Nephron (organoid): ENCODE results near the gene KDM4B.
A peak's percentile ranks its signal among the peaks of the same experiment; 100 is the strongest.

Experiments
- H3K27ac Mint-ChIP-seq, 3 experiments: 2 replicates each; pipeline ENCODE4 v1.8.0; 2020; ENCODE audit warnings: mixed read lengths in 3 of 3, mild to moderate bottlenecking in 2 of 3, moderate library complexity in 1 of 3
- H3K27me3 Mint-ChIP-seq: 2 replicates; pipeline ENCODE4 v1.8.0; 2021; ENCODE audit warnings: low read depth, mild to moderate bottlenecking, moderate library complexity, mixed read lengths
- H3K36me3 Mint-ChIP-seq: 2 replicates; pipeline ENCODE4 v1.8.0; 2020; ENCODE audit warnings: low read depth, mixed read lengths
- H3K4me1 Mint-ChIP-seq: 2 replicates; pipeline ENCODE4 v1.8.0; 2020; ENCODE audit warnings: mixed read lengths
- H3K4me3 Mint-ChIP-seq, 3 experiments: 2 replicates each; pipeline ENCODE4 v1.8.0; 2020; ENCODE audit warnings: mild to moderate bottlenecking in 3 of 3, mixed read lengths in 3 of 3, moderate library complexity in 2 of 3
- H3K9me3 Mint-ChIP-seq: 2 replicates; pipeline ENCODE4 v1.8.0; 2020; ENCODE audit warnings: mixed read lengths
- TF ChIP-seq, protein P1 (sequence below), 3 experiments: fragments of 200-600 bp; sonication (generic); IDR thresholded peaks; one replicate each; pipeline ENCODE4 v1.5.0; 2021; ENCODE audit warnings: antibody characterized with exemption in 3 of 3; ENCODE audit not compliant: unreplicated experiment in 3 of 3

The KDM4B gene

DNA sequence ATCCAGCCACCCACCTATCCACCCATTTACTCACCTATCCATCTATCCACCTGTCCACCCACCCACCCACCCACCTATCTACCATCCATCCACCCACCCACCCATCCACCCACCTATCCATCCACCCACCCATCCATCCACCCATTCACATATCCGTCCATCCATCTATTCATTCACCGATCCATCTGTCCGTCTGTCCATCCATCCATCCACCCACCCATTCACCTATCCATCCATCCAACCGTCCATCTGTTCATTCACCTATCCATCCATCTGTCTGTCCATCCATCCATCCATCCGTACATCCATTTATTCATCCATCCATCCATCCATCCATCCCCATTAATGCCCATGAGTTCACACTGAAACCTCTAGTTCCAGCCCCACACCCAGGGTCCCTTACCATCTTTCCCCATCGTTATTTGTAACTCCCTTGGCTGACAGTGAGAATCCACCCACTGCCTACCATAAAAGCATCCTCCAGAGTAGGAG, 31.3 kb downstream of the KDM4B start:
- Mint-ChIP-seq H3K4me1 (no peaks in the 10 kb centered on the region), H3K27ac (no peak overlapping the region), H3K36me3 (peaks cover 61% of the 10 kb centered on the region), H3K9me3 (no peaks in the 10 kb centered on the region), H3K4me3 (no peak overlapping the region), H3K27me3 (no peaks in the 10 kb centered on the region)
- TF ChIP-seq, protein P1, sequence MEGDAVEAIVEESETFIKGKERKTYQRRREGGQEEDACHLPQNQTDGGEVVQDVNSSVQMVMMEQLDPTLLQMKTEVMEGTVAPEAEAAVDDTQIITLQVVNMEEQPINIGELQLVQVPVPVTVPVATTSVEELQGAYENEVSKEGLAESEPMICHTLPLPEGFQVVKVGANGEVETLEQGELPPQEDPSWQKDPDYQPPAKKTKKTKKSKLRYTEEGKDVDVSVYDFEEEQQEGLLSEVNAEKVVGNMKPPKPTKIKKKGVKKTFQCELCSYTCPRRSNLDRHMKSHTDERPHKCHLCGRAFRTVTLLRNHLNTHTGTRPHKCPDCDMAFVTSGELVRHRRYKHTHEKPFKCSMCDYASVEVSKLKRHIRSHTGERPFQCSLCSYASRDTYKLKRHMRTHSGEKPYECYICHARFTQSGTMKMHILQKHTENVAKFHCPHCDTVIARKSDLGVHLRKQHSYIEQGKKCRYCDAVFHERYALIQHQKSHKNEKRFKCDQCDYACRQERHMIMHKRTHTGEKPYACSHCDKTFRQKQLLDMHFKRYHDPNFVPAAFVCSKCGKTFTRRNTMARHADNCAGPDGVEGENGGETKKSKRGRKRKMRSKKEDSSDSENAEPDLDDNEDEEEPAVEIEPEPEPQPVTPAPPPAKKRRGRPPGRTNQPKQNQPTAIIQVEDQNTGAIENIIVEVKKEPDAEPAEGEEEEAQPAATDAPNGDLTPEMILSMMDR (IDR thresholded peaks at IDR 0.05; ENCODE audit: unreplicated experiment in 3 of 3) = no peak

DNA sequence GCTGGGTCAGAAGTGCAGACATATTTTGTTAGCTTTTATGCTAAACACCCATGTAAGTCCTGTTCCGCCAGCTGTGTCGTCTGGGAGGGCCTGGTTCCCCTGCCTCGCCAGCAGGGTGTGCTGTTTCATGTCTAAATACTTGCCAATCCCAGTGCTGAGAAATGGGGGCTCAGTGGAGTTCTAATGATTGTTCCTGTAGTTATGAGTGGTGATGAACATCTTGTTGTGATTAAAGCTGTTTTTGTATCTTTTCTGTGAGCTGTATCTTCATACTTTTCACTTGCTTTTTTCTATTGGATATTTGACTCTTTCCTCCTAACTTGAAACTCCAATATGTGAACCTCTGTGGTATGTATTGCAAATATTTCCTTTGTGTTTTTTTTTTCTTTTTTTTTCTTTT, 32.7 kb downstream of the KDM4B start:
- no peaks in the 10 kb centered on the region for H3K9me3 Mint-ChIP-seq
- H3K27ac Mint-ChIP-seq = no peak overlapping the region
- H3K4me3 Mint-ChIP-seq = no peak overlapping the region
- H3K27me3 Mint-ChIP-seq = no peaks in the 10 kb centered on the region
- no peaks in the 10 kb centered on the region for H3K4me1 Mint-ChIP-seq
- H3K36me3 Mint-ChIP-seq = peaks cover 53% of the 10 kb centered on the region
- TF ChIP-seq, protein P1 (IDR thresholded peaks at IDR 0.05; ENCODE audit: unreplicated experiment in 3 of 3) = peak; percentile 30 to 41 (median 36)

DNA sequence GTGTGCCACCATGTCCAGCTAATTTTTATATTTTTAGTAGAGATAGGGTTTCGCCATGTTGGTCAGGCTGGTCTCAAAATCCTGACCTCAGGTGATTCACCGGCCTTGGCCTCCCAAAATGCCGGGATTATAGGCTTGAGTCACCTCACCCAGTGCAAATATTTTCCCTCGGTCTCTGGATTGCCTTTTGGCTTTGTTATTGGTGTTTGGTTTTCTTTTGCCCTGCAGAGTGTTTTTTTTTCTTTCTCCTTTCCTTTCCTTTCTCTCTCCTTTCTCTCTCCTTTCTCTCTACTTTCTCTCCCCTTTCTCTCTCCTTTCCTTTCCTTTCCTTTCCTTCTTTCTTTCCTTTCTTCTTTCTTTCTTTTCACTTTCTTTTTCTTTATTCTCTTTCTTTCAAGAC, 33.2 kb downstream of the KDM4B start:
- Mint-ChIP-seq H3K27ac (no peak overlapping the region), H3K4me1 (peaks cover 2% of the 10 kb centered on the region), H3K27me3 (no peaks in the 10 kb centered on the region), H3K36me3 (peaks cover 50% of the 10 kb centered on the region), H3K9me3 (no peaks in the 10 kb centered on the region), H3K4me3 (no peak overlapping the region)
- TF ChIP-seq, protein P1 (IDR thresholded peaks at IDR 0.05; ENCODE audit: unreplicated experiment in 3 of 3) = no peak

DNA sequence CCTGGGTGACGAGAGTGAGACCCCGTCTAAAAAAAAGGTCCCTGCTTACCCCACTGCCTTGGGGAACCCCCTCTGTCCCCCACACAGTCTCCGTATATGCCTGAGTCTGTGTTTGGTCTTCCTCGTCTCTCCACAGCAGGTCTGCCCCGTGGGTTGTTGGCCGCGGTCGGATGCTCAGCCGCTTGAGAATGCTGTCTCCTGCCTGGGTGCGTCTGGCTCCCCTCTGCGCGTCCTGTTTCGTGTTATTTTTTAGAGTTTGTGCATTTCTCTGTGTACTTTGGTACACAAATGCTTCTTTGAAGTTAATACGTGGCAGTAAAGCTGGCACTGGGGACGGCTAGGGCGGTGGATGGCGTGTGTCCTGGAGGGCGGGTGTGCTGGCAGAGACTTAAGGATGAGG, 34.9 kb downstream of the KDM4B start:
- peaks cover 5% of the 10 kb centered on the region for H3K4me1 Mint-ChIP-seq
- peak overlapping the region in 2 of 3 experiments; percentile 0 to 15 for H3K27ac Mint-ChIP-seq
- H3K27me3 Mint-ChIP-seq = no peaks in the 10 kb centered on the region
- peaks cover 50% of the 10 kb centered on the region for H3K36me3 Mint-ChIP-seq
- no peak overlapping the region for H3K4me3 Mint-ChIP-seq
- TF ChIP-seq, protein P1 (IDR thresholded peaks at IDR 0.05; ENCODE audit: unreplicated experiment in 3 of 3) = no peak
- peaks cover 7% of the 10 kb centered on the region for H3K9me3 Mint-ChIP-seq

DNA sequence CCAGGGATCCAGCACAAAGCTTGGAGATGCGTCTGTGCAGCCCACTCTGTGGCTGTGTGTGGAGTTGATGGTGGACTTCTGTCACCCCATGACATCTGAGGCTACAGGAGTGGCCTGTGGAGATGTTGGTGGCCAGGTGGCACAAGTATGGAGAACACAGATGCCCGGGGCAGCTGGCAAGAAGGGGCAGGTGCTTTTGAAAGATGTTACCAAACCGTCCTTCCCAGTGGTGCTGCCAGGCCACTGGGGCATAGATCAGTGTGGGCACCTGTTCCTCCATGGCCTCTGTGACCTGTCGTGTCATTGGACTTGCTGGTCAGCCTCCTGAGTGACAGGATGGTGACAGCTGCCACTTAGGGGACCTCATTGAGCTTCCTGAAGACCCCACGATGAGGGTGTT, 36.2 kb downstream of the KDM4B start:
- H3K27ac Mint-ChIP-seq = no peak overlapping the region
- H3K36me3 Mint-ChIP-seq = peaks cover 42% of the 10 kb centered on the region
- H3K4me3 Mint-ChIP-seq = no peak overlapping the region
- H3K4me1 Mint-ChIP-seq = peaks cover 5% of the 10 kb centered on the region
- H3K27me3 Mint-ChIP-seq = peaks cover 4% of the 10 kb centered on the region
- TF ChIP-seq, protein P1 (IDR thresholded peaks at IDR 0.05; ENCODE audit: unreplicated experiment in 3 of 3) = no peak
- peaks cover 7% of the 10 kb centered on the region for H3K9me3 Mint-ChIP-seq

DNA sequence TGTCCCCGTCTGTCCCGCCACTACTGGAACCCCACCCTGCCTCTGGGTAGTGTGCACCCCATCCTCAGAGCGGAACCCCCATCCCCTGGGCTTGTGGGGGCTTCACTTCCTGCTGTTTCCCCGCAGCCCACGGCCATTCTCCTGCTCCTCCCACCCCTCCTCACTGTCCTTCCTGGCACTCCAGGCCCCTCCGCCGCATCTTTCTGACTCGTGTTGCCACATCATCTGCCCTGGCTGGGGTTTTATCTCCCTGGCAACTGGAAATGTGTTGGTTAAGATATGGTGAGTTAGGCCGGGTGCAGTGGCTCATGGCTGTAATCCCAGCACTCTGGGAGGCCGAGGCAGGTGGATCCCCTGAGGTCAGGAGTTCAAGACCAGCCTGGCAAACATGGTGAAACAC, 37.3 kb downstream of the KDM4B start:
- H3K9me3 Mint-ChIP-seq = peaks cover 7% of the 10 kb centered on the region
- peaks cover 4% of the 10 kb centered on the region for H3K27me3 Mint-ChIP-seq
- TF ChIP-seq, protein P1 (IDR thresholded peaks at IDR 0.05; ENCODE audit: unreplicated experiment in 3 of 3) = no peak
- H3K36me3 Mint-ChIP-seq = peaks cover 36% of the 10 kb centered on the region
- H3K4me3 Mint-ChIP-seq = no peak overlapping the region
- H3K4me1 Mint-ChIP-seq = peaks cover 5% of the 10 kb centered on the region
- no peak overlapping the region for H3K27ac Mint-ChIP-seq
